HG03521 (cell line): Measurements from ENCODE around the gene GADD45GIP1.
"Not testable (repeated sequence)": the region's sequence is repeated elsewhere in the genome, so short reads cannot be mapped to it uniquely, and the experiment has no call there.

Experiments
- ATAC-seq: cut with Tn5 transposase; IDR thresholded peaks from one replicate; pipeline ENCODE4 v1.9.1; 2021; ENCODE audit warnings: mild to moderate bottlenecking, moderate library complexity; ENCODE audit not compliant: unreplicated experiment

GADD45GIP1 gene

DNA sequence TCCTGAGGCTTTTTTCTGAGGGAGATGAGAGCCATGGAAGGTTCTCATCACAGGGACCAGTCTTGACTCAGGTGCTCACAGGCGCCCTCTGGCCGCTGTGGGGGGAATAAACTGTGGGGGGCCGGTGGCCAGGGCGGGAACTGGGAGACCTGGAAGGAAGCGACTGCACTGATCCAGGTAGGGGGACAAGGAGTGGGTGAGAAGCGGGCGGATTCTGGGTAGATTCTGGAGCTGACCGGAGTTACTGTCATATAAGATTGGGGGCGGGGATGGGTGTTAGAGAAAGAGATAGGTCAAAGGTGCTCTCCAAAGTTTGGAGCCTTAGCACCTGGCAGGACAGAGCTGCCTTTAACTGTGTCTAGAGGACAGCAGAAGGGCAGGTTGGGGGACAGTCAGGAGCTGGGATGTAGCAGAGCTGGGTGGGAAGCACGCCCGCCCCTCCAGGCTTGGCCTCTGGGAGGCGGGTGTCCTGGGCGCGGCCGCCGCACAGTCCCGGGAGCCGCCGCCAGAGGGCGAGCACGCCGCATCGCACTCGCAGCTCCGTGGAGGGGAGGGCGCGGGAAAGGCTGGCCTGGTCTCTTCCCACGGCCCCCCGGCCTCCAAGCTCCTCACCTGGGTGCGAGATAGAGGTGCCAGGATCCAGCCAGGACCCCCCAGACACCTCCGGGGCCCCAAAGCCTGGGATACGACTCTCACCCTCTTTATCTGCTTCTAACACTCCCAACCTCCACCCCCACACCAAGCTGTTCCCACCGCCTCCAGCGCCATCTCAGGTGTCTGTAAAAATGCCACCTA lies 8.2 kb upstream of the GADD45GIP1 start:
- no peak for ATAC-seq

DNA sequence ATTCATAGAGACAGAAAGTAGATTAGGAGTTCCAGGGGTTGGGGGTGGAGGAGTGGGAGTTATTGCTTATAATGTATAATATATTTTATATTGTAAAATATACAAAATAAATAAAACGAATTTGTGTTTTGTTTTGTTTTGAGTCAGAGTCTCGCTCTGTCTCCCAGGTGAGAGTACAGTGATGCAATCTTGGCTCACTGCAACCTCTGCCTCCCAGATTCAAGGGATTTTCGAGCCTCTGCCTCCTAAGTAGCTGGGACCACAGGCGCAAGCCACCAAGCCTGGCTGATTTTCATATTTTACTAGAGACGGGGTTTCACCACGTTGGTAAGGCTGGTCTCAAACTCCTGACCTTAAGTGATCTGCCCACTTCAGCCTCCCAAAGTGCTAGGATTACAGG lies 2.5 kb upstream of the GADD45GIP1 start:
- no peak for ATAC-seq

DNA sequence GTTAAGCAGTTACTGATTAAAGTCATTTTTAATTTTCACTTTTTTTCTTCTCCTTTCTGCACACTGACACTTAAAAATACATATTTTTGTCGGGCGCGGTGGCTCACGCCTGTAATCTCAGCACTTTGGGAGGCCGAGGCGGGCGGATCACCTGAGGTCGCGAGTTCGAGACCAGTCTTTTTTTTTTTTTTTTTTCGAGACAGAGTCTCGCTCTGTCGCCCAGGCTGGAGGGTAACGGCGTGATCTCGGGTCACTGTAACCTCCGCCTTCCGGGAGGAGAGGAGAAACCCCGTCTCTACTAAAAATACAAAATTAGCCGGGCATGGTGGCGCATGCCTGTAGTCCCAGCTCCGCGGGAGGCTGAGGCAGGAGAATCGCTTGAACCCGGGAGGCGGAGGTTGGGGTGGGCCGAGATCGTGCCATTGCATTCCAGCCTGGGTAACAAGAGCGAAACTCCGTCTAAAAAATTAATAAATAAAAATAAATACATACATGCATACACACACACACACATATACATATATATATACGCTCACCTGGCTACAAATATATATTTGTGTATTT lies 448 bp upstream of the GADD45GIP1 start:
- ATAC-seq, result not testable (repeated sequence)

DNA sequence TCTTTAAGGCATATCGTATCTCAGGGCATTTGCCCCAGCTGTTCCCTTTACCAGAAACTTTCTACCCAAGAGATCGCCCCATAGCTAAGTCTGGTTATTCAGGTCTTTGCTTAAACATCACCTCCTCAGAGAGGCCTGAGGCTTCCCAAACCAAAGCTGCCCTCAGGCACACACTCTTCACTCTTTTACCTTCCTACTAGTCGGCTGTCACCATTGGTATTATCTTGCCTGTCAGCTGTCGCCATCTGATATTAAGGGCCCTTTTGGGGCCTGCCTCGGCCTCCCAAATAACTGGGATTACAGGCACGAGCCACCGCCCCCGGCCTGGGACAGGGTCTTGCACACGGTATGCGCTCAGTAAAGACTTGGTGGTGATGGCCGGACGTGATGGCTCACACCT lies 1.0 kb downstream of the GADD45GIP1 start:
- no peak for ATAC-seq

DNA sequence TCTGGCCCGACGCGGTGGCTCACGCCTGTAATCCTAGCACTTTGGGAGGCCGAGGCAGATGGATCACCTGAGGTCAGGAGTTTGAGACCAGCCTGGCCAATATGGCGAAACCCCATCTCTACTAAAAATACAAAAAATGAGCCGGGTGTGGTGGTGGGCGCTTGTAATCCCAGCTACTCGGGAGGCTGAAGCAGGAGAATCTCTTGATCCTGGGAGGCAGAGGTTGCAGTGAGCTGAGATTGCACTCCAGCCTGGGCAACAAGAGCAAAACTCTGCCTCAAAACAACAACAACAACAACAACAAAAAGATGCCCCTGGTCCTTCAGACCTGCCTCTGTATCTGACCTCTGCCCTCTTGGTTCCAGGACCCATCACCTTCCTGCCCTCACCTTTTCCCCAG lies 1.4 kb downstream of the GADD45GIP1 start:
- ATAC-seq, result not testable (repeated sequence)

DNA sequence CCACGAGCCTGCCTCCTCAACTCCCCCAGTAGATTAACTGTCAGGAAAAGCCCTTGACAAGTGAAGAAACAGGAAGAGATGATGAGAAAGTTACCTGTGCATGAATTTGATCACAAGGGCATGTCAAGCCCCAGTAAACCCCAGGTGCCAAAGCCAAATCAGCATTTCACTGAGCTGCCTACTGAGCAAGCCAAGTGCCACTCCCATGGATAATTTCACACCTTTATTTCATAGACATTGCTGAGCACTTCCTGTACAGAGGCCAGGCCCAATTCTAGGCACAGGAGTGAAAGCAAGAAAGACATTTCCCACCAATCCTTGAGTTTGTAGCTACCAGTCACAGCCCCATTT lies 2.4 kb downstream of the GADD45GIP1 start:
- no peak for ATAC-seq

DNA sequence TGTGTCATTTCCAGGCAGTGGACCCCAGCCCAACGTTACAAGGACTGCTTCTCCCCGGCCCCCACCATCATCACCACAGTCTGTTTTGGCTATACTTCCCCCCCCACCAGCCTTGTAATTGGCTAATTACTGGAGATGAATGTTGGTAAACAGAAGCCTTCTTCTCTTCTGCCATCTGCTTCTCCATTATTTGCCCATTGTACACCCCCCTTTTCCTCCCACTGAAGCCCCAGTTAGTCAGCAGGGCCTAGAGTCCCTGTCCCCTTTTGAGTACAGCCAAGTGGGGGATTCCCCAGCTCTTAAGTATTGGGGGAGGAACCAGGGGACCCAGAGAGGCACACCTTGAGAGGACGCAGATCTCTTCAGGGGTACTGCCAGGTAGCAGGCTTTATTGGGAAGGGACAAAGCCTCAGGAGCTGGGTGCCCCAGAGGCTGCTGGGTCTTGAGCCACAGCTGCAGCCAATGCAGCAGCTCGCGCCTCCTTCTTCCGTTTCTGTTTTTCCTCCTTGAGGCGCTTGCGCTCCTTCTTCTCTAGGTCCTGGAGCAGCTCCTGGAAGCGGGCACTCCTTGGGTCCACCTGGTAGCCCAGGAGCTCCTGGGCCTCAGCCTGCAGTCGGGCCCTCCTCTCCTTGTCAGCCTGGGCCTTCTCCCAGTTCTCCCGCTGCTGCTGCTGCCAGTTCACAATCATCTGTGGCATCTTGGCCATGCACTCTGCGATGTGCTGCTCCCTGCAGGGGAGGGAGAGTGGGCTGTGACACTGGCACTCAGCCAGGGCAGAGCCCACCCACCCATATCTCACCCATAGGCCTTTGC lies 3.0 kb downstream of the GADD45GIP1 start:
- ATAC-seq, result no peak

DNA sequence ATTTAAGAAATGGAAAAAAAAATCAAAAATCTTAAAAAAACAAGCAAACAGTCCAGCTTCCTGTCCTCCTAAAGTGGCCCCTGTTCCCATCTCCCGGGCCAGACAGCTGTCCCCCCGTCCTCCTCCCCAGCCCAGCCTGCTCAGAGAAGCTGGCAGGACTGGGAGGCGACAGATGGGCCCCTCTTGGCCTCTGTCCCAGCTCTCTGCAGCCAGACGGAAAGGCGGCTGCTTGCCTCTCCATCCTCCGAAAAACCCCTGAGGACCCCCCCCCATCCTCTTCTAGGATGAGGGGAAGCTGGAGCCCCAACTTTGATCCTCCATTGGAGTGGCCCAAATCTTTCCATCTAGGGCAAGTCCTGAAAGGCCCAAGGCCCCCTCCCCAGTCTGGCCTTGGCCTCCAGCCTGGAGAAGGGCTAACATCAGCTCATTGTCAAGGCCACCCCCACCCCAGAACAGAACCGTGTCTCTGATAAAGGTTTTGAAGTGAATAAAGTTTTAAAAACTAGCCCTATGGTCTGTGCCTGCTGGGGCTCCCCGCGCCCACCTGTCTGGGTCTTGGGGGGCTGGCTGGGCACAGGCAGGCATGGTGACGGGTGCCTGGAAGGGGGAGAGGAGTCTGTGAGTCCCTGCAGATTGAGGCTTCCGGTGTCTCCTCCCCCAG lies 3.8 kb downstream of the GADD45GIP1 start:
- ATAC-seq, result no peak

DNA sequence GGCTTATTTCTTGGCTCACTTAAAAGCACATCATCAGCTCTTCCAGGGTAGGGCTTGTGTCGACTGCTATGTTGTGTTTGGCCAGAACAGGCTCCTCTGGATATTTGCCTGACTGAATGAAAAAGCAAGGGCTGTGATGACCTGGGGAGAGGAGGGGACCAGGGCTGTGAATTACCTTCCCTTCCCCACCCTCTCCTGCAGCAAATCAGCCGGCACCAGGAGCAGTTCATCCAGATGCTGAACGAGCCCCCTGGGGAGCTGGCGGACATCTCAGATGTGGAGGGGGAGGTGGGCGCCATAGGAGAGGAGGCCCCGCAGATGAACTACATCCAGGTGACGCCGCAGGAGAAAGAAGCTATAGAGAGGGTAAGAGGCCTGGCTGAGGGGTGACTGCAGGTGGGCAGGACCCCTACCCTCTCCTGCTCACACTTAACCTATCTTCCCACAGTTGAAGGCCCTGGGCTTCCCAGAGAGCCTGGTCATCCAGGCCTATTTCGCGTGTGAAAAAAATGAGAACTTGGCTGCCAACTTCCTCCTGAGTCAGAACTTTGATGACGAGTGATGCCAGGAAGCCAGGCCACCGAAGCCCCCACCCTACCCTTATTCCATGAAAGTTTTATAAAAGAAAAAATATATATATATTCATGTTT lies 4.4 kb downstream of the GADD45GIP1 start:
- no peak for ATAC-seq

DNA sequence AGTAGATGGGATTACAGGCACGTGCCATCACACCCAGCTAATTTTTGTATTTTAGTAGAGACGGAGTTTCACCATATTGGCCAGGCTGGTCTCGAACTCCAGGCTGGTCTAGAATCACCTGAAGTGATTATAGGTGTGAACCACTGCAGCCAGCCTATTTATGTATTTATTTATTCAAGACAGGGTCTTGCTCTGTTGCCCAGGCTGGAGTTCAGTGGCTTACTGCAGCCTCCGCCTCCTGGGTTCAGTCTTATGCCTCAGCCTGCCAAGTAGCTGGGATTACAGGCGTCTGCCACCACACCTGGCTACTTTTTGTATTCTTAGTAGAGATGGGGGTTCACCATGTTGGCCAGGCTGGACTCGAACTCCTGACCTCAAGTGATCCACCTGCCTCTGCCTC lies 5.0 kb downstream of the GADD45GIP1 start:
- not testable (repeated sequence) for ATAC-seq

DNA sequence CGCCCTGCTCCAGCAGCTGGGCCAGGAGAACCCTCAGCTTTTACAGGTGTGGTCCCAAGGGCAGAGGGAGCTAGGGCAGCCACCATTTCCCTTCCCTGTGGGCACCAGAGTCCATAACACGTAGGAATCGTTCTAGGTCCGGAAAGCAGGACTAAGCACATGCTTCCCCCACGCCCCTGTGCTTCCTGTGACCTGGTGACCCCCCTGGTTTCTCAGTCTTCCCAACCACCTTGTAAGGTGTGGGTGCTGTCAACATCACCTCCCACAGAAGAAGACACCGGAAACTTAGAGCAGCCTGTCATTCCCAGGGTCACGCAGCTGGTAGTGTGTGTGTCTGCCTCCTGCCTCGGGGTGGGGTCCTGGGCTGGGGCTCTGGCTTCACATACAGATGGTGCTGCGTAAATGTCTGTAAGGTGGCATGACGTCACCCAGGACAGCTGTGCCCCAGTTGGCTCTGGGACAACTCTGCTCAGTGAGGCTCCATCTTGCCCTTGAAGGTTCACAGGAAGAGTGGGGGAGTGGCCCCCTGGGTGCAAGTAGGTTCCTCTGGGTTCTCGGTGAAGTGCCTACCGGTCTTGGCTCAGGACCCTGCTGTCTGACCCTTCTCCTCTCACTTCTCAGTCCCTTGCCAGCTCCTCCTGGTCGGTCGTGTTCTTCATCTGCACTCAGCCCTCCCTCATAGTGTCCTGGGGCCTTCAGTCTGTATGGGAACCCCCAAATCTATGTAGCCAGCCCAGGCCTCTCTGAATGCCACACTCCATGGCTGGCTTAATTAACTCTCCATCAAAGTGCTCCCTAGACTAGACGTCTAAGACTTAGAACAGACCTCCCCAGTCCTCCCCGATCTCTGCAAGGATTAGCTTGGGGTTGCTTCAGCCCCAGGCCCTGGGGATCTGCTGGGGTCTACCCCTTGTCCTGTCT lies 7.4 kb downstream of the GADD45GIP1 start:
- no peak for ATAC-seq

DNA sequence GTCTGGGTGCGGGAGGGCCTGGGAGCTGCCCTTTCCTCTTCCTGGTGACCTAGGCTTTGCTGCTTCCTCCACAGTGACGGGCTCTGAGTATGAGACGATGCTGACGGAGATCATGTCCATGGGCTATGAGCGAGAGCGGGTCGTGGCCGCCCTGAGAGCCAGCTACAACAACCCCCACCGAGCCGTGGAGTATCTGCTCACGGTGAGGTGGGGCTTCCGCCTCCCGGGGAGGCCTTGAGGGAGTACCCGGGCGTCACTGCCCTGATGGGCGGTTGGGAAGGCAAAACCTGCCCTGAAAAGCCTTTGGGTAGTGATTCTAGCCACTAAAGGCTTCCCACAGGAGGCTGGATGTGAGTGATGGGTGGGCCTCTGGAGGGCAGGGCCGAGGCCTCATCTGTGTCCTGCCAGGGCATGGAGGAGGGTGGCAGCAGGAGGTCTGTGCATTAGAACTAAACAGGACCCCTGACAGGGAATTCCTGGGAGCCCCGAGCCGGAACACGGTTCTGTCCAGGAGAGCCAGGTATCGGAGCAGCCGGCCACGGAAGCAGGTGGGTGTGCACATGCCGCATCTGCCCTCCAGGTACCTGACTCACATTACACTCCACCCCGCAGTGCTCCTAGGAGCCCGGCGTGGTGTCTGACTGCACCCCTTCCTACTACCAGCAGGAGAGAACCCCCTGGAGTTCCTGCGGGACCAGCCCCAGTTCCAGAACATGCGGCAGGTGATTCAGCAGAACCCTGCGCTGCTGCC lies 8.2 kb downstream of the GADD45GIP1 start:
- no peak for ATAC-seq

DNA sequence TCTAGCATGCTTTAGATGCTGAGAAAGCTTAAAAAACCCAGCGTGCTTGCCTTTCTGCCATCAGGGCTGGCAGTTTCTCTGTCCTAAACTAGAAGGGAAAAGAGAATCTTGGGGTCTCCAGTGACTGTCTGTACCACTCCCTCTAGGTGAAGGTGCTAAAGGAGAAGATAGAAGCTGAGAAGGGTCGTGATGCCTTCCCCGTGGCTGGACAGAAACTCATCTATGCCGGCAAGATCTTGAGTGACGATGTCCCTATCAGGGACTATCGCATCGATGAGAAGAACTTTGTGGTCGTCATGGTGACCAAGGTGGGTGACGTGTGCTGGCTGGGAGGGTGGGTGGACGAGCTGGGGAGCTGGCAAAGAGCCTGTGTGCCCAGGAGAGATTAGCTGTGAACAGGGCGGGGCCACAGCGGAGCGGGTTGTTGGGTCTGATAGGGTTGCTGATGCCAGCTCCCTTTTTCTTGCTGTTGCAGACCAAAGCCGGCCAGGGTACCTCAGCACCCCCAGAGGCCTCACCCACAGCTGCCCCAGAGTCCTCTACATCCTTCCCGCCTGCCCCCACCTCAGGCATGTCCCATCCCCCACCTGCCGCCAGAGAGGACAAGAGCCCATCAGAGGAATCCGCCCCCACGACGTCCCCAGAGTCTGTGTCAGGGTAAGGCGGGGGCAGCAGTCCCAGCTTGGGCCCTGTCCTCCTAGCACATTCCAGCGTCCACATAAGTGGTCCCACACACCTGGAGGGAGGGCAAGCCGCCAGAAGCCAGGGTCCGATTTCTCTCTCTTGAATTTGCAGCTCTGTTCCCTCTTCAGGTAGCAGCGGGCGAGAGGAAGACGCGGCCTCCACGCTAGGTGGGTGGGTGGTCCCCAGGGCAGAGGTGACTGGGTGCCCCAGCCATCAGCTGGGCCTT lies 9.1 kb downstream of the GADD45GIP1 start:
- no peak for ATAC-seq

DNA sequence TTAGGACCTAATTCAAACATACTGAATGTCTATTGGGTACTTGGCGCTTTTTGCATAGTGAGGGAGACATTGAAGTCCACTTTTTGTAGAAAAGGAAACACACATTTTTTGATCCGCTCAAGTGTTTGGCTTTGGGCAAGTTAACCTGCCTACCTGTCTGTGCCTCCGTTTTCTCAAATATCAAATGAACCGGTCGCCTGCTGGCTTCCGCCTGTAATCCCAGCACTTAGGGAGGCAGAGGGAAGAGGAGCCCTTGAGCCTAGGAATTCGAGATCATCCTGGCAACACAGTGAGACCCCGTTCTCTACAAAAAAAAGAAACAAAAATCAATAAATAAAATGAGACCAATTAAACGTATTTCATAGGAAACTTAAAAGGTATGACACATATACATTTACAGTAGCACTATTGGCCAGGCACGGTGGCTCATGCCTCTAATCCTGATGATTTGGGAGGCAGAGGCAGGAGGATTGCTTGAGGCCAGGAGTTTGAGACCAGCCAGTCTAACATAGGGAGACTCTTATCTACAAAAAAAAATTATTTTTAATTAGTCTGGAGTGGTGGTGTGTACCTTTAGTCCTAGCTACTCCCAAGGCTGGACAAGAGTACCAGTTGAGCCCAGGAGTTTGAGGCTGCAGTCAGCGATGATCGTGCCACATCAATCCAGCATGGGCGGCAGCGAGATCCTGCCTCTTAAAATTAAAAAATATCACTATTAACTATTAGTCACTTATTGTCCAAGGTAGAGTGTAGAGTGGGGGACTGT lies 10.1 kb downstream of the GADD45GIP1 start:
- ATAC-seq, result no peak

DNA sequence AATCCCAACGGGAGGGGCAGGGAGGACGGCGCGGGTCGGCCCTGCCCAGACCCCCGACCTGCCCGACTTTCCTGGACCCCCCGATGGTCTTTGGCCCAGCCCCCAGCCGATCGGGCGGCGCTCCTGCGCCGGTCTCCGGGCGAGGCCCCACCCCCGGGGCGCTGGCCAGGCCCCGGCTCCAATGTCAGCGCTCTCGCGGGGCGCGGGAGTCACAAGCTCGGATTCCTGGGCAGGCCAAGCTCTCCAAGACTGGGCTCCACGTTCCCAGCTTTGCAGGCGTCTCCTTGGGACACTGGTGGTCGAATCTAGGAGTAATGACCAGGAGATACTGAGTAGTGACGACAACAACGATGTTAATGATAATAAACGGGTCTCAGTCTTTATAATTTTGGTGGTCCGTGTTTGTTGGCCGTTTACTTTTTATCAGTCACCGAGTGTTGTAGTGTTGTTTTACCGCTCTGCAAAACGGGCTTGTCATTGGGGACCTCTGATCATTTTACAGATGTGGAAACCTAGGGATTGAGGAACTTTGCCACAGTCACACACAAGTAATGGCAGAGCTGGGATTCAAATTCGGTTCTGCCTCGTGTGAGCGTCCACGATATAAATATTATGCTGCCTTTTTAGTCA lies 10.8 kb downstream of the GADD45GIP1 start:
- peak; percentile 36 for ATAC-seq

DNA sequence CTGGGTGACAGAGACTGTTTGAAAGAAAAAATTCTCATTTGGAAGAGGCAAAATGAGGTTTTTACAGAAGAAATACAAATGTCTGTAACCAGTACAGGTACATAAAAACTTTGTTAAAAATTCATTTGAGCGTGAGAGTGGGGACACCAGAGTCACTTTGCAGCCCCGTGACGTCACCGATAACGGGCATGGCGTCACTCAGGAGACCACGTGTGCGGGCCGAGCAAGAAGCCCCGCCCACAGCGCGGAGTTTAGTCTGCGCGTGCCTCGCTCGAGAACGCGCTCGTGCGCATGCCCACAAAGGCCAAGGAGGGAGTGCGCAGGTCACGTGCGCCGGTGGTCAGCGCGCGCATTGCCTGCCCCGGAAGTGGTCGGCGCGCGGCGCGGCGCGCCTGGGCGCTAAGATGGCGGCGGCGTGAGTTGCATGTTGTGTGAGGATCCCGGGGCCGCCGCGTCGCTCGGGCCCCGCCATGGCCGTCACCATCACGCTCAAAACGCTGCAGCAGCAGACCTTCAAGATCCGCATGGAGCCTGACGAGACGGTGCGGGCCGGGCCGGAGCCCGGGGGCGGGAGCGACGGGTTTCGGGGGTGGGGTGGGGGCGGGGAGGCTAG lies 11.4 kb downstream of the GADD45GIP1 start, which contains the start of gene RAD23A:
Gene RAD23A, plus strand, starts transcription at position 384 of the 613 bp plus-strand sequence. Its CDS starts 87 bp downstream, at position 471.
- peak; percentile 75 for ATAC-seq
